ENCODE results near the gene LRBA. TPM values are rescaled to one million over a fixed set of nuclear protein-coding genes. Genes with fewer than 3 reads are reported as not detected.

Gene LRBA
- total RNA-seq, 1 donor from 2014 or later, result 28.2 TPM

- no peak overlapping the region for H3K27ac Mint-ChIP-seq (ENCODE audit: unreplicated experiment)
- H3K36me3 Mint-ChIP-seq (ENCODE audit: low read depth), result peaks cover 11% of the 10 kb centered on the region
Measured at GRCh38 chr4:150982557-150983233, 32.4 kb downstream of the LRBA start.

DNA sequence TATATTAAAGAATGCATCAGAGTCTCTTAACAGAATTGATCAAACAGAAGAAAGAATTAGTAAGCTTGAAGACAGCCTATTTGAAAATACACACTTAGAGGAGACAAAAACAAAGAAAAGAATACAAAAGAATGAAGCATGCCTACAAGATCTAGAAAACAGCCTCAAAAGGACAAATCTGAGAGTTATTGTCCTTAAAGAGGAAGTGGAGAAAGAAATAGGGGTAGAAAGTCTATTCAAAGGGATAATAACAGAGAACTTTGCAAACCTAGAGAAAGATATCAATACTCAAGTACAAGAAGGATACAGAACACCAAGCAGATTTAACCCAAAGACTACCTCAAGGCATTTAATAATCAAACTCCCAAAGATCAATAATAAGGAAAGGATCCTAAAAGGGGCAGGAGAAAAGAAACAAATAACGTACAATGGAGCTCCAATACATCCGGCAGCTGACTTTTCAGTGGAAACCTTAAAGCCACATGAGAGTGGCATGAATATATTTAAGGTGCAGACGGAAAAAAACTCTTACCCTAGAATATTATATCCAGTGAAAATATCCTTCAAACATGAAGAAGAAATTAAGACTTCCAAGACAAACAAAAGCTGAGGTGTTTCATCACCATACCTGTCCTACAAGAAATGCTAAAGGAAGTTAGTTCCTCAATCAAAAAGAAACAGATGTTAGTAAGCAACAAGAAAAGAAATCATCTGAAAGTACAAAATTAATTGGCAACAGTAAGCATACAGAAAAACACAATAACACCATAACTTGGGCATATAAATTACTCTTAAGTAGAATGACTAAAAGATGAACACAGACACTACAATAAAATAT is 36.1 kb downstream of the LRBA start:
- Mint-ChIP-seq H3K27me3 (ENCODE audit: low read depth) (no peaks in the 10 kb centered on the region), H3K27ac (ENCODE audit: unreplicated experiment) (no peak overlapping the region), H3K4me3 (no peak overlapping the region), H3K4me1 (peaks cover 6% of the 10 kb centered on the region), H3K36me3 (ENCODE audit: low read depth) (peaks cover 11% of the 10 kb centered on the region), H3K9me3 (peaks cover 2% of the 10 kb centered on the region)
- no peak for DNase-seq (ENCODE audit: low read depth, low spot score)
- TF ChIP-seq CTCF (conservative IDR thresholded peaks at IDR 0.05), result no peak

More at GRCh38 chr4:150982557-150983233, 32.4 kb downstream of the LRBA start:
- Mint-ChIP-seq H3K9me3 (peaks cover 2% of the 10 kb centered on the region), H3K4me1 (no peaks in the 10 kb centered on the region), H3K27me3 (ENCODE audit: low read depth) (no peaks in the 10 kb centered on the region), H3K4me3 (no peak overlapping the region)
- no peak for DNase-seq (ENCODE audit: low read depth, low spot score)
- TF ChIP-seq CTCF (conservative IDR thresholded peaks at IDR 0.05), result no peak

DNA sequence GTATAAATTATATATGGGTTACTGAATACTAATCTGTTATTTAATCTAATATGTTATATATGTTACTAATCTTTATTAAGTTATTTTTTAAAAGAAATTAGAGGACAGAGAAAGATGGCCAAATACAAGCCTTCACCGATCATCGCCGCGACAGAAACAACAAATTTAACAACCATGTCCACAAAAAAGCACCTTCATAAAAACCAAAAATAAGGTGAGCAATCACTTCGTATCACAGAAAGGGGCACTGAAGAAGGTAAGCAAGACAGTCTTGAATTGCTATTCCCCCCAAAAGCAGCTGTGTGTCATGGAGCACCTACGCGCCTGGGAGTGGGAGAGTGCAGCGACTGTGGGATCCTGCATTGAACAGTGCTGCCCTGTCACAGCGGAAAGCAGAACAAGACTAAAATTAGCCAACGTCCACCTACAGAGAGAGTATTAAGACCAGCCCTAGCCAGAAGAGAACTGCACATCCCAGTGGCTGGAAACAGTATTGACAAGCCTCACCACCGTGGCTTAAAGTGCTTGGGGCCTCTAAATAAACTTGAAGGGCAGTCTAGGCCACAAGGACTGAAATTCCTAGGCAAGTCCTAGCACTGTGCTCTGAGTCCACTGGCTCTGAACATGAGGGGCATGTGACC is 38.5 kb downstream of the LRBA start:
- H3K4me3 Mint-ChIP-seq, result no peak overlapping the region
- no peak overlapping the region for H3K27ac Mint-ChIP-seq (ENCODE audit: unreplicated experiment)
- peaks cover 11% of the 10 kb centered on the region for H3K4me1 Mint-ChIP-seq
- peaks cover 2% of the 10 kb centered on the region for H3K9me3 Mint-ChIP-seq
- DNase-seq (ENCODE audit: low read depth, low spot score), result no peak
- peaks cover 11% of the 10 kb centered on the region for H3K36me3 Mint-ChIP-seq (ENCODE audit: low read depth)
- H3K27me3 Mint-ChIP-seq (ENCODE audit: low read depth), result no peaks in the 10 kb centered on the region
- TF ChIP-seq CTCF (conservative IDR thresholded peaks at IDR 0.05), result no peak

DNA sequence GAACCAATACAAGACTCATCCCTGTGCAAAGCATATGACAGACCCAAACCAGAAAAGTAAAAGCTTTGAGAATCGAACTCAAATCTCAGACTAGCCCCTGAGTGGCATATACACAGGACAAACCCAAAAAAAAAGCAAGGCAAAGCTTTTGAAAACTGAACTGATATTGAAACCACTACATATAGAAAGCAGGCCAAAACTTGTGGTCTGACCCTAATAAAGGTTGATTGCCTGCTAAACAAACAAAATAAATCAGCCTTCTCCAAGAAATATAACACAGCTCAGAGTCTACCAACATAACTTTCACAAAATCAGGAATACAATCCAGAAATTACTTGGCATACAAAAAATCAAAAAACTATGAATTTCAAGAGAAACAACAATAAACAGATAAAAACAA is 40.3 kb downstream of the LRBA start:
- no peak for TF ChIP-seq CTCF (conservative IDR thresholded peaks at IDR 0.05)
- DNase-seq (ENCODE audit: low read depth, low spot score), result no peak

GRCh38 chr4:150974252-150974640 is 40.8 kb downstream of the LRBA start:
- Mint-ChIP-seq H3K36me3 (ENCODE audit: low read depth) (peaks cover 3% of the 10 kb centered on the region), H3K27ac (ENCODE audit: unreplicated experiment) (no peak overlapping the region), H3K9me3 (peaks cover 2% of the 10 kb centered on the region), H3K4me3 (no peak overlapping the region), H3K27me3 (ENCODE audit: low read depth) (no peaks in the 10 kb centered on the region), H3K4me1 (peaks cover 11% of the 10 kb centered on the region)
- no peak for TF ChIP-seq CTCF (conservative IDR thresholded peaks at IDR 0.05)
- no peak for DNase-seq (ENCODE audit: low read depth, low spot score)

More for the DNA sequence above, 40.3 kb downstream of the LRBA start:
- H3K36me3 Mint-ChIP-seq (ENCODE audit: low read depth), result peaks cover 4% of the 10 kb centered on the region
- peak overlapping the region; percentile 38 for H3K27ac Mint-ChIP-seq (ENCODE audit: unreplicated experiment)
- H3K9me3 Mint-ChIP-seq, result peaks cover 2% of the 10 kb centered on the region
- H3K27me3 Mint-ChIP-seq (ENCODE audit: low read depth), result no peaks in the 10 kb centered on the region
- H3K4me3 Mint-ChIP-seq, result no peak overlapping the region
- H3K4me1 Mint-ChIP-seq, result peaks cover 11% of the 10 kb centered on the region
